ENCODE results near the gene MAML2. TPM values are rescaled to one million over a fixed set of nuclear protein-coding genes. Genes with fewer than 3 reads are reported as not detected.

The MAML2 gene
- total and polyA plus RNA-seq, 2 experiments from 2014 or later, result 2.0 to 7.1 TPM

- H3K27me3 Mint-ChIP-seq (ENCODE audit: insufficient read depth, low read depth, poor library complexity), result no peaks in the 10 kb centered on the region
- no peaks in the 10 kb centered on the region for H3K9me3 Mint-ChIP-seq
- no peak overlapping the region for H3K4me2 ChIP-seq
- DNase-seq (ENCODE audit: low spot score), result no peak
- H3K27ac Mint-ChIP-seq, result no peak overlapping the region
- no peak overlapping the region for H3K4me3 ChIP-seq
- H4K20me1 ChIP-seq (replicated peaks; ENCODE audit: insufficient read depth), result no peaks in the 10 kb centered on the region
- H3K27me3 ChIP-seq (ENCODE audit: insufficient read depth), result no peaks in the 10 kb centered on the region
- H3K36me3 Mint-ChIP-seq (ENCODE audit: low read depth), result no peaks in the 10 kb centered on the region
- no peaks in the 10 kb centered on the region for H3K79me2 ChIP-seq (replicated peaks; ENCODE audit: insufficient read depth)
- no peak overlapping the region for H3K27ac ChIP-seq (ENCODE audit: low read depth)
- H3K36me3 ChIP-seq (ENCODE audit: insufficient read depth), result no peaks in the 10 kb centered on the region
- H2AFZ ChIP-seq, result no peak overlapping the region
- no peak overlapping the region for H3K4me3 Mint-ChIP-seq
- ATAC-seq, result no peak
- H3F3A ChIP-seq (replicated peaks; ENCODE audit: low read depth), result no peaks in the 10 kb centered on the region
- peaks cover 21% of the 10 kb centered on the region for H3K4me1 ChIP-seq (ENCODE audit: insufficient read depth)
- H3K4me1 Mint-ChIP-seq, result peaks cover 44% of the 10 kb centered on the region
- H3K9me2 ChIP-seq (ENCODE audit: insufficient read depth), result no peaks in the 10 kb centered on the region
- TF ChIP-seq, protein P1, sequence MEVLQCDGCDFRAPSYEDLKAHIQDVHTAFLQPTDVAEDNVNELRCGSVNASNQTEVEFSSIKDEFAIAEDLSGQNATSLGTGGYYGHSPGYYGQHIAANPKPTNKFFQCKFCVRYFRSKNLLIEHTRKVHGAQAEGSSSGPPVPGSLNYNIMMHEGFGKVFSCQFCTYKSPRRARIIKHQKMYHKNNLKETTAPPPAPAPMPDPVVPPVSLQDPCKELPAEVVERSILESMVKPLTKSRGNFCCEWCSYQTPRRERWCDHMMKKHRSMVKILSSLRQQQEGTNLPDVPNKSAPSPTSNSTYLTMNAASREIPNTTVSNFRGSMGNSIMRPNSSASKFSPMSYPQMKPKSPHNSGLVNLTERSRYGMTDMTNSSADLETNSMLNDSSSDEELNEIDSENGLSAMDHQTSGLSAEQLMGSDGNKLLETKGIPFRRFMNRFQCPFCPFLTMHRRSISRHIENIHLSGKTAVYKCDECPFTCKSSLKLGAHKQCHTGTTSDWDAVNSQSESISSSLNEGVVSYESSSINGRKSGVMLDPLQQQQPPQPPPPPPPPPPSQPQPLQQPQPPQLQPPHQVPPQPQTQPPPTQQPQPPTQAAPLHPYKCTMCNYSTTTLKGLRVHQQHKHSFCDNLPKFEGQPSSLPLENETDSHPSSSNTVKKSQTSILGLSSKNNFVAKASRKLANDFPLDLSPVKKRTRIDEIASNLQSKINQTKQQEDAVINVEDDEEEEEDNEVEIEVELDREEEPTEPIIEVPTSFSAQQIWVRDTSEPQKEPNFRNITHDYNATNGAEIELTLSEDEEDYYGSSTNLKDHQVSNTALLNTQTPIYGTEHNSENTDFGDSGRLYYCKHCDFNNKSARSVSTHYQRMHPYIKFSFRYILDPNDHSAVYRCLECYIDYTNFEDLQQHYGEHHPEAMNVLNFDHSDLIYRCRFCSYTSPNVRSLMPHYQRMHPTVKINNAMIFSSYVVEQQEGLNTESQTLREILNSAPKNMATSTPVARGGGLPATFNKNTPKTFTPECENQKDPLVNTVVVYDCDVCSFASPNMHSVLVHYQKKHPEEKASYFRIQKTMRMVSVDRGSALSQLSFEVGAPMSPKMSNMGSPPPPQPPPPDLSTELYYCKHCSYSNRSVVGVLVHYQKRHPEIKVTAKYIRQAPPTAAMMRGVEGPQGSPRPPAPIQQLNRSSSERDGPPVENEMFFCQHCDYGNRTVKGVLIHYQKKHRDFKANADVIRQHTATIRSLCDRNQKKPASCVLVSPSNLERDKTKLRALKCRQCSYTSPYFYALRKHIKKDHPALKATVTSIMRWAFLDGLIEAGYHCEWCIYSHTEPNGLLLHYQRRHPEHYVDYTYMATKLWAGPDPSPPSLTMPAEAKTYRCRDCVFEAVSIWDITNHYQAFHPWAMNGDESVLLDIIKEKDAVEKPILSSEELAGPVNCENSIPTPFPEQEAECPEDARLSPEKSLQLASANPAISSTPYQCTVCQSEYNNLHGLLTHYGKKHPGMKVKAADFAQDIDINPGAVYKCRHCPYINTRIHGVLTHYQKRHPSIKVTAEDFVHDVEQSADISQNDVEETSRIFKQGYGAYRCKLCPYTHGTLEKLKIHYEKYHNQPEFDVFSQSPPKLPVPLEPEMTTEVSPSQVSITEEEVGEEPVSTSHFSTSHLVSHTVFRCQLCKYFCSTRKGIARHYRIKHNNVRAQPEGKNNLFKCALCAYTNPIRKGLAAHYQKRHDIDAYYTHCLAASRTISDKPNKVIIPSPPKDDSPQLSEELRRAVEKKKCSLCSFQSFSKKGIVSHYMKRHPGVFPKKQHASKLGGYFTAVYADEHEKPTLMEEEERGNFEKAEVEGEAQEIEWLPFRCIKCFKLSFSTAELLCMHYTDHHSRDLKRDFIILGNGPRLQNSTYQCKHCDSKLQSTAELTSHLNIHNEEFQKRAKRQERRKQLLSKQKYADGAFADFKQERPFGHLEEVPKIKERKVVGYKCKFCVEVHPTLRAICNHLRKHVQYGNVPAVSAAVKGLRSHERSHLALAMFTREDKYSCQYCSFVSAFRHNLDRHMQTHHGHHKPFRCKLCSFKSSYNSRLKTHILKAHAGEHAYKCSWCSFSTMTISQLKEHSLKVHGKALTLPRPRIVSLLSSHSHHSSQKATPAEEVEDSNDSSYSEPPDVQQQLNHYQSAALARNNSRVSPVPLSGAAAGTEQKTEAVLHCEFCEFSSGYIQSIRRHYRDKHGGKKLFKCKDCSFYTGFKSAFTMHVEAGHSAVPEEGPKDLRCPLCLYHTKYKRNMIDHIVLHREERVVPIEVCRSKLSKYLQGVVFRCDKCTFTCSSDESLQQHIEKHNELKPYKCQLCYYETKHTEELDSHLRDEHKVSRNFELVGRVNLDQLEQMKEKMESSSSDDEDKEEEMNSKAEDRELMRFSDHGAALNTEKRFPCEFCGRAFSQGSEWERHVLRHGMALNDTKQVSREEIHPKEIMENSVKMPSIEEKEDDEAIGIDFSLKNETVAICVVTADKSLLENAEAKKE (CRISPR knock-in tag; IDR thresholded peaks at IDR 0.05), result no peak
- TF ChIP-seq JUNB (IDR thresholded peaks at IDR 0.05; ENCODE audit: unreplicated experiment), result no peak
- no peak for TF ChIP-seq ETS1 (IDR thresholded peaks at IDR 0.05)
- TF ChIP-seq POLR2AphosphoS5 (IDR thresholded peaks at IDR 0.05; ENCODE audit: low read depth), result no peak
- no peak for TF ChIP-seq CREB1 (CRISPR knock-in tag; IDR thresholded peaks at IDR 0.05; ENCODE audit: low read depth)
- TF ChIP-seq REST (IDR thresholded peaks at IDR 0.05; ENCODE audit: unreplicated experiment), result no peak
- no peak for TF ChIP-seq EZH2 (IDR thresholded peaks at IDR 0.05; ENCODE audit: low read depth, unreplicated experiment)
- no peak for TF ChIP-seq STAT1 (IDR thresholded peaks at IDR 0.05; ENCODE audit: unreplicated experiment)
- no peak for TF ChIP-seq EZH2phosphoT487 (IDR thresholded peaks at IDR 0.05; ENCODE audit: unreplicated experiment)
- TF ChIP-seq ZNF331 (CRISPR knock-in tag; IDR thresholded peaks at IDR 0.05; ENCODE audit: low read depth), result no peak
- TF ChIP-seq NANOG (IDR thresholded peaks at IDR 0.05; ENCODE audit: borderline replicate concordance), result no peak
- no peak for TF ChIP-seq ZNF114 (CRISPR knock-in tag; IDR thresholded peaks at IDR 0.05)
- TF ChIP-seq, protein P2, sequence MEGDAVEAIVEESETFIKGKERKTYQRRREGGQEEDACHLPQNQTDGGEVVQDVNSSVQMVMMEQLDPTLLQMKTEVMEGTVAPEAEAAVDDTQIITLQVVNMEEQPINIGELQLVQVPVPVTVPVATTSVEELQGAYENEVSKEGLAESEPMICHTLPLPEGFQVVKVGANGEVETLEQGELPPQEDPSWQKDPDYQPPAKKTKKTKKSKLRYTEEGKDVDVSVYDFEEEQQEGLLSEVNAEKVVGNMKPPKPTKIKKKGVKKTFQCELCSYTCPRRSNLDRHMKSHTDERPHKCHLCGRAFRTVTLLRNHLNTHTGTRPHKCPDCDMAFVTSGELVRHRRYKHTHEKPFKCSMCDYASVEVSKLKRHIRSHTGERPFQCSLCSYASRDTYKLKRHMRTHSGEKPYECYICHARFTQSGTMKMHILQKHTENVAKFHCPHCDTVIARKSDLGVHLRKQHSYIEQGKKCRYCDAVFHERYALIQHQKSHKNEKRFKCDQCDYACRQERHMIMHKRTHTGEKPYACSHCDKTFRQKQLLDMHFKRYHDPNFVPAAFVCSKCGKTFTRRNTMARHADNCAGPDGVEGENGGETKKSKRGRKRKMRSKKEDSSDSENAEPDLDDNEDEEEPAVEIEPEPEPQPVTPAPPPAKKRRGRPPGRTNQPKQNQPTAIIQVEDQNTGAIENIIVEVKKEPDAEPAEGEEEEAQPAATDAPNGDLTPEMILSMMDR (conservative IDR thresholded peaks at IDR 0.05; ENCODE audit: low read depth in 2 of 2), result no peak
These were observed 84.7 kb downstream of the MAML2 start for GRCh38 chr11:96257972-96258934.

All from GM23338 (cell line).